Spleen (tissue), 7 donors: ENCODE data around the gene GALNTL6.

Experiments used
- CTCF ChIP-seq, 11 experiments: fragments of 200-600 bp in 7 of 11; fragments of 450-650 bp in 4 of 11; sonication (generic) in 4 of 11; IDR thresholded peaks in 8 of 11; conservative IDR thresholded peaks in 3 of 11; 1 replicate in 7 of 11; 2 replicates in 4 of 11; pipeline versions ENCODE4 v1.4.0 to v1.8.0; 2016 to 2021; ENCODE audit warnings: antibody characterized with exemption in 11 of 11, inconsistent platforms in 4 of 11, mild to moderate bottlenecking in 1 of 11
- POLR2A ChIP-seq, 3 donors: fragments of 450-650 bp; IDR thresholded peaks; one replicate each; pipeline ENCODE4 v1.5.1; 2017; ENCODE audit warnings: antibody characterized with exemption in 3 of 3, mild to moderate bottlenecking in 1 of 3
- donor health status: DM: no; HTN: no; CAD: no; lungs with moderate emphysema.
- donor health status: DM: no; HTN: no; CAD: no.
- donor health status: DM: no; HTN: no; CAD: no.

GRCh38 chr4:172555725-172556124 is 742.5 kb downstream of the GALNTL6 start:
- TF ChIP-seq POLR2A (IDR thresholded peaks at IDR 0.05) (no peak), CTCF (IDR thresholded peaks at IDR 0.05 in 8 of 11, conservative IDR thresholded peaks at IDR 0.05 in 3 of 11) (no peak)
